NT2/D1 (cell line): ENCODE measurements around the gene FRYL.

Source experiments
- SUZ12 ChIP-seq: IDR thresholded peaks from 2 replicates; pipeline ENCODE4 v1.6.1; 2011; ENCODE audit not compliant: insufficient read length, insufficient read depth; ENCODE audit errors: extremely low read depth
- YY1 ChIP-seq: IDR thresholded peaks from 2 replicates; pipeline ENCODE4 v1.6.1; 2011; ENCODE audit not compliant: insufficient read length, insufficient read depth
- ZNF274 ChIP-seq: IDR thresholded peaks from 2 replicates; pipeline ENCODE4 v1.6.1; 2011; ENCODE audit warnings: mild to moderate bottlenecking, low read depth, low read length

DNA sequence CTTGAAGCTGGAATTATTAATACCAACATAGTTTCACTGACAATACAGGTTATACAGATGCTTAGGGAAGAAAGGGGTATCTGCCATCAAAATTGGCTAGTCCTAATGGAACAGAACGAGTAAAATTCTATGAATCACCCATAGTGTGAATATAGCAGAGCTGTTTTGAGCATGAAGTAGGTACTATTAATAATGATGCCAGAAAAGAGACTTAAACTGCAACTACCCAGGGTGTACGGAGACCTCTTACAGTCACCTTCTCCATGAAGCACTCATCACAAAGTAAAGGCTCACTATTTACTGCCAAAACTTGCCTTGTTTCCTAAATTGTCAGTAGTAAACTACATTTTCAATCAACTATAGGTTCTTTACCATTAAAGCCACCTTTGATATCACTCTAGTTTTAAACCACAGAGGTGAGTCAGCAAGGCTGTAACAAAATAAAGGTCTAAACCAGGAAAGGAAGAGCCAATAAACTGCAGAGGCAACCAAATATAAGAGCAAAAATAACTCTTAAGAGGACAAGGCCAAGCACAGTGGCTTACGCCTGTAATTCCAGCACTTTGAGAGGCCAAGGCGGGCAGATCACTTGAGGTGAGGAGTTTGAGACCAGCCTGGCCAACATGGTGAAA is 114.4 kb downstream of the FRYL start:
- no peak for TF ChIP-seq ZNF274
- no peak for TF ChIP-seq YY1
- TF ChIP-seq SUZ12, result no peak
